Astrocyte (in vitro differentiated cells and primary cell): ENCODE results near the gene ZNF490. TPM values are rescaled to one million over a fixed set of nuclear protein-coding genes. Genes with fewer than 3 reads are reported as not detected.

ENCODE experiments used
- DNase-seq: peaks from one replicate; pipeline ENCODE4 v3.0.0-alpha.2; 2010; ENCODE audit warnings: low read depth
- FAIRE-seq: peaks from 2 replicates; lab custom pipeline; 2011; peaks lifted over from hg19 to GRCh38; lab: Jason Lieb, UNC
- H2AFZ ChIP-seq: 2 replicates; pipeline ENCODE4 v1.6.0; 2012; ENCODE audit warnings: low read depth, low read length, inconsistent platforms
- H3K27ac ChIP-seq: 2 replicates; pipeline ENCODE4 v1.5.1; 2011; ENCODE audit warnings: low read depth, low read length, inconsistent platforms
- H3K27me3 ChIP-seq: 2 replicates; pipeline ENCODE4 v1.6.0; 2011; ENCODE audit warnings: low read length, inconsistent platforms; ENCODE audit not compliant: insufficient read depth
- H3K36me3 ChIP-seq: 2 replicates; pipeline ENCODE4 v1.5.1; 2011; ENCODE audit warnings: low read length, inconsistent platforms; ENCODE audit not compliant: insufficient read depth
- H3K4me1 ChIP-seq: 2 replicates; pipeline ENCODE4 v1.5.1; 2011; ENCODE audit warnings: low read length, inconsistent platforms; ENCODE audit not compliant: insufficient read depth
- H3K4me2 ChIP-seq: 2 replicates; pipeline ENCODE4 v1.6.0; 2012; ENCODE audit warnings: low read length, inconsistent platforms
- H3K4me3 ChIP-seq: 2 replicates; pipeline ENCODE4 v1.5.1; 2011; ENCODE audit warnings: low read depth, mild to moderate bottlenecking, low read length, inconsistent platforms; ENCODE audit not compliant: insufficient read depth
- H3K79me2 ChIP-seq: 2 replicates; pipeline ENCODE4 v1.6.0; 2012; ENCODE audit warnings: mild to moderate bottlenecking, low read length, inconsistent platforms; ENCODE audit not compliant: insufficient read depth
- H3K9ac ChIP-seq: 2 replicates; pipeline ENCODE4 v1.6.0; 2012; ENCODE audit warnings: mild to moderate bottlenecking, low read length, inconsistent platforms
- H3K9me3 ChIP-seq: 2 replicates; pipeline ENCODE4 v1.5.1; 2012; ENCODE audit warnings: low read depth, mild to moderate bottlenecking, low read length, inconsistent platforms; ENCODE audit not compliant: insufficient read depth
- H4K20me1 ChIP-seq: 2 replicates; pipeline ENCODE4 v1.6.0; 2012; ENCODE audit warnings: low read length, inconsistent platforms; ENCODE audit not compliant: insufficient read depth
- H3K27ac Mint-ChIP-seq: one replicate; pipeline ENCODE4 v1.8.0; 2021; ENCODE audit warnings: mild to moderate bottlenecking, mixed read lengths; ENCODE audit not compliant: unreplicated experiment
- H3K27me3 Mint-ChIP-seq: one replicate; pipeline ENCODE4 v1.8.0; 2021; ENCODE audit warnings: low read depth, mixed read lengths; ENCODE audit not compliant: unreplicated experiment
- H3K36me3 Mint-ChIP-seq: one replicate; pipeline ENCODE4 v1.8.0; 2021; ENCODE audit warnings: low read depth, mixed read lengths; ENCODE audit not compliant: unreplicated experiment
- H3K4me1 Mint-ChIP-seq: one replicate; pipeline ENCODE4 v1.8.0; 2021; ENCODE audit warnings: low read depth, mixed read lengths; ENCODE audit not compliant: unreplicated experiment
- H3K4me3 Mint-ChIP-seq: one replicate; pipeline ENCODE4 v1.8.0; 2021; ENCODE audit warnings: mild to moderate bottlenecking, moderate library complexity, mixed read lengths; ENCODE audit not compliant: unreplicated experiment
- H3K9me3 Mint-ChIP-seq: one replicate; pipeline ENCODE4 v1.8.0; 2021; ENCODE audit warnings: mild to moderate bottlenecking, mixed read lengths; ENCODE audit not compliant: unreplicated experiment
- CTCF ChIP-seq: IDR thresholded peaks from 2 replicates; pipeline ENCODE4 v1.5.1; 2011; ENCODE audit warnings: low read depth, mild to moderate bottlenecking, inconsistent platforms, low read length, moderate library complexity; ENCODE audit not compliant: insufficient read depth
- EZH2 ChIP-seq: IDR thresholded peaks from 2 replicates; pipeline ENCODE4 v1.6.1; 2012; ENCODE audit warnings: mild to moderate bottlenecking, low read length, inconsistent platforms; ENCODE audit not compliant: insufficient read depth
- total RNA-seq: library from RNA; stranded (reverse); gene quantifications from 2 replicates; pipeline ENCODE4 v1.2.1, GENCODE V29; 2021

ZNF490 gene
- total RNA-seq, 1 donor from 2014 or later: 12.5 TPM

- no peak overlapping the region for H3K4me3 ChIP-seq
- no peak overlapping the region for H3K9ac ChIP-seq
- H3K9me3 Mint-ChIP-seq: peaks cover 20% of the 10 kb centered on the region
- peaks cover 44% of the 10 kb centered on the region for H3K36me3 Mint-ChIP-seq
- H3K9me3 ChIP-seq: peaks cover 4% of the 10 kb centered on the region
- no peak overlapping the region for H3K4me2 ChIP-seq
- H3K27me3 Mint-ChIP-seq: no peaks in the 10 kb centered on the region
- FAIRE-seq (no peak), DNase-seq (no peak)
- H4K20me1 ChIP-seq: peaks cover 33% of the 10 kb centered on the region
- H3K27me3 ChIP-seq: no peaks in the 10 kb centered on the region
- no peak overlapping the region for H3K27ac Mint-ChIP-seq
- no peak overlapping the region for H3K4me3 Mint-ChIP-seq
- no peak overlapping the region for H2AFZ ChIP-seq
- H3K4me1 ChIP-seq: peaks cover 14% of the 10 kb centered on the region
- H3K4me1 Mint-ChIP-seq: peaks cover 20% of the 10 kb centered on the region
- H3K36me3 ChIP-seq: no peaks in the 10 kb centered on the region
- H3K27ac ChIP-seq: no peak overlapping the region
- peaks cover 80% of the 10 kb centered on the region for H3K79me2 ChIP-seq
- no peak for TF ChIP-seq EZH2
- TF ChIP-seq CTCF: no peak
These were observed 63.7 kb downstream of the ZNF490 start for GRCh38 chr19:12546903-12547302.

GRCh38 chr19:12546068-12546467, 64.5 kb downstream of the ZNF490 start:
- DNase-seq: no peak
- Histone ChIP-seq H3K79me2 (peaks cover 87% of the 10 kb centered on the region), H3K27me3 (no peaks in the 10 kb centered on the region), H4K20me1 (peaks cover 33% of the 10 kb centered on the region), H3K4me1 (peaks cover 11% of the 10 kb centered on the region), H3K27ac (no peak overlapping the region), H3K36me3 (no peaks in the 10 kb centered on the region), H3K9ac (no peak overlapping the region), H3K9me3 (peaks cover 4% of the 10 kb centered on the region), H2AFZ (no peak overlapping the region), H3K4me3 (no peak overlapping the region), H3K4me2 (no peak overlapping the region)
- TF ChIP-seq CTCF (no peak), EZH2 (no peak)
- Mint-ChIP-seq H3K27ac (no peak overlapping the region), H3K36me3 (peaks cover 44% of the 10 kb centered on the region), H3K27me3 (no peaks in the 10 kb centered on the region), H3K4me3 (no peak overlapping the region), H3K4me1 (peaks cover 20% of the 10 kb centered on the region), H3K9me3 (peaks cover 24% of the 10 kb centered on the region)
- FAIRE-seq: no peak

- no peak for TF ChIP-seq EZH2
- Mint-ChIP-seq H3K27ac (no peak overlapping the region), H3K36me3 (peaks cover 52% of the 10 kb centered on the region), H3K4me1 (peaks cover 20% of the 10 kb centered on the region), H3K4me3 (no peak overlapping the region), H3K27me3 (no peaks in the 10 kb centered on the region), H3K9me3 (peaks cover 26% of the 10 kb centered on the region)
- Histone ChIP-seq H3K79me2 (peaks cover 80% of the 10 kb centered on the region), H3K27ac (no peak overlapping the region), H3K9ac (no peak overlapping the region), H2AFZ (no peak overlapping the region), H3K4me3 (no peak overlapping the region), H3K4me2 (no peak overlapping the region), H3K36me3 (no peaks in the 10 kb centered on the region), H3K9me3 (peaks cover 4% of the 10 kb centered on the region), H3K4me1 (peaks cover 11% of the 10 kb centered on the region), H4K20me1 (peaks cover 33% of the 10 kb centered on the region), H3K27me3 (no peaks in the 10 kb centered on the region)
- no peak for FAIRE-seq
- no peak for DNase-seq
These were observed 65.3 kb downstream of the ZNF490 start for GRCh38 chr19:12545267-12545666.
